HCT116 (cell line): ENCODE results near the gene GPHN. TPM values are rescaled to one million over a fixed set of nuclear protein-coding genes. Genes with fewer than 3 reads are reported as not detected.

ENCODE experiments used
- ATAC-seq: fragments of 200-7000 bp; cut with Tn5 transposase; 2 replicates; pipeline ENCODE4 v1.9.1; 2020; ENCODE audit warnings: mild to moderate bottlenecking, moderate library complexity
- BruUV-seq: library from RNA; stranded (reverse); fragments of 400-500 nt; replicated peaks from 2 replicates; lab custom pipeline; 2021; lab: Mats Ljungman, UMichigan
- CTCF ChIA-PET: fragments of 300-600 bp; sonication (Branson Sonifier 250); formaldehyde crosslinking; loops from one replicate; lab custom pipeline; 2021; ENCODE audit warnings: antibody characterized with exemption; lab: Charles Lee
- POLR2A ChIA-PET: fragments of 300-600, 350-600 bp; sonication (Branson Sonifier 250); formaldehyde crosslinking; loops from one replicate; lab custom pipeline; 2021; ENCODE audit warnings: antibody characterized with exemption; lab: Charles Lee
- RAD21 ChIA-PET, 2 experiments: fragments of 300-600 bp; sonication (Branson Sonifier 250); formaldehyde crosslinking; loops; one replicate each; lab custom pipeline; 2023; ENCODE audit warnings: low total read pairs in 2 of 2; ENCODE audit not compliant: uncharacterized antibody in 2 of 2, unreplicated experiment in 2 of 2, low non-redundant PET in 1 of 2; lab: Charles Lee
- DNase-seq: peaks from one replicate; pipeline ENCODE4 v3.0.0-alpha.2; 2010; ENCODE audit warnings: low read depth, low spot score
- H2AFZ ChIP-seq: fragments of 200-600 bp; shearing (Covaris generic), sonication (generic); 2 replicates; pipeline ENCODE4 v1.6.1; 2017; ENCODE audit warnings: low read depth, mixed run types, mixed read lengths, antibody characterized with exemption, low read length; ENCODE audit not compliant: poor library complexity, severe bottlenecking
- H3K27ac ChIP-seq: 2 replicates; pipeline ENCODE4 v1.5.1; 2012; ENCODE audit warnings: low read depth, low read length
- H3K27me3 ChIP-seq: fragments of 200-600 bp; sonication (generic); 2 replicates; pipeline ENCODE4 v1.6.1; 2016; ENCODE audit warnings: mixed run types, low read length, mixed read lengths; ENCODE audit not compliant: insufficient read depth
- H3K36me3 ChIP-seq, 2 experiments: fragments of 200-500 bp in 1 of 2; fragments of 200-600 bp in 1 of 2; sonication (Bioruptor generic) in 1 of 2; sonication (generic) in 1 of 2; 2 replicates each; pipeline versions ENCODE4 v1.5.1 to v1.6.1; 2014 to 2016; ENCODE audit warnings: low read length in 2 of 2, inconsistent platforms in 1 of 2, mixed read lengths in 1 of 2, mixed run types in 1 of 2; ENCODE audit not compliant: insufficient read depth in 2 of 2, control insufficient read depth in 1 of 2
- H3K4me1 ChIP-seq, 2 experiments: fragments of 200-600 bp in 1 of 2; sonication (generic) in 1 of 2; 2 replicates each; pipeline versions ENCODE4 v1.5.1 to v1.6.1; 2012 to 2017; ENCODE audit warnings: low read length in 2 of 2, inconsistent platforms in 1 of 2, mild to moderate bottlenecking in 1 of 2, mixed read lengths in 1 of 2, mixed run types in 1 of 2, moderate library complexity in 1 of 2; ENCODE audit not compliant: insufficient read depth in 2 of 2, control insufficient read depth in 1 of 2
- H3K4me2 ChIP-seq: fragments of 200-600 bp; sonication (generic); 2 replicates; pipeline ENCODE4 v1.6.1; 2017; ENCODE audit warnings: mixed run types, low read length, mixed read lengths
- H3K4me3 ChIP-seq, 2 experiments: fragments of 200-600 bp in 1 of 2; sonication (generic) in 1 of 2; replicated peaks in 1 of 2; 2 replicates each; pipeline ENCODE4 v1.5.1; 2011 to 2016; ENCODE audit warnings: low read length in 2 of 2, control low read depth in 1 of 2, low read depth in 1 of 2, mild to moderate bottlenecking in 1 of 2, mixed read lengths in 1 of 2, mixed run types in 1 of 2
- H3K79me2 ChIP-seq: fragments of 200-600 bp; sonication (generic); 2 replicates; pipeline ENCODE4 v1.6.1; 2017; ENCODE audit warnings: mild to moderate bottlenecking, mixed run types, low read length, moderate library complexity, mixed read lengths; ENCODE audit not compliant: insufficient read depth
- H3K9ac ChIP-seq: fragments of 200-600 bp; sonication (generic); 2 replicates; pipeline ENCODE4 v1.6.1; 2016; ENCODE audit warnings: low read length, mixed read lengths
- H3K9me2 ChIP-seq: fragments of 200-600 bp; sonication (generic), shearing (Covaris generic); 2 replicates; pipeline ENCODE4 v1.6.1; 2017; ENCODE audit warnings: mixed run types, mild to moderate bottlenecking, moderate library complexity; ENCODE audit not compliant: insufficient read depth
- H3K9me3 ChIP-seq, 2 experiments: fragments of 200-500 bp in 1 of 2; fragments of 200-600 bp in 1 of 2; sonication (Bioruptor generic) in 1 of 2; sonication (generic) in 1 of 2; 2 replicates each; pipeline ENCODE4 v1.6.1; 2014 to 2017; ENCODE audit warnings: low read length in 2 of 2, mixed read lengths in 2 of 2, inconsistent platforms in 1 of 2, low read depth in 1 of 2, mild to moderate bottlenecking in 1 of 2, mixed run types in 1 of 2, moderate library complexity in 1 of 2; ENCODE audit not compliant: control insufficient read depth in 1 of 2, insufficient read depth in 1 of 2
- H4K20me1 ChIP-seq: fragments of 200-600 bp; sonication (generic), shearing (Covaris generic); 2 replicates; pipeline ENCODE4 v1.6.1; 2017; ENCODE audit warnings: mixed run types, mild to moderate bottlenecking, moderate library complexity; ENCODE audit not compliant: insufficient read depth
- CEBPB ChIP-seq: IDR thresholded peaks from 2 replicates; pipeline ENCODE4 v1.6.1; 2012; ENCODE audit warnings: low read depth
- CTCF ChIP-seq, 3 experiments: fragments of 200-600 bp in 1 of 3; sonication (generic) in 1 of 3; IDR thresholded peaks in 2 of 3; conservative IDR thresholded peaks in 1 of 3; 2 replicates each; pipeline ENCODE4 v1.5.1; 2012 to 2017; ENCODE audit warnings: low read depth in 2 of 3, low read length in 2 of 3, antibody characterized with exemption in 1 of 3, borderline replicate concordance in 1 of 3, control low read depth in 1 of 3, mild to moderate bottlenecking in 1 of 3, mixed read lengths in 1 of 3, mixed run types in 1 of 3, moderate library complexity in 1 of 3; ENCODE audit not compliant: insufficient read depth in 1 of 3
- ELF1 ChIP-seq: IDR thresholded peaks from 2 replicates; pipeline ENCODE4 v1.6.1; 2012; ENCODE audit warnings: low read depth, borderline replicate concordance
- EZH2 ChIP-seq: fragments of 200-600 bp; sonication (generic); IDR thresholded peaks from 2 replicates; pipeline ENCODE4 v1.6.1; 2017; ENCODE audit warnings: antibody characterized with exemption, mixed run types
- JUND ChIP-seq: IDR thresholded peaks from 2 replicates; pipeline ENCODE4 v1.6.1; 2012
- MAX ChIP-seq: IDR thresholded peaks from 2 replicates; pipeline ENCODE4 v1.6.1; 2012
- POLR2A ChIP-seq: IDR thresholded peaks from 2 replicates; pipeline ENCODE4 v1.7.0; 2011; ENCODE audit warnings: borderline replicate concordance; ENCODE audit not compliant: insufficient read depth, insufficient read length; ENCODE audit errors: extremely low read depth
- POLR2AphosphoS5 ChIP-seq: IDR thresholded peaks from 2 replicates; pipeline ENCODE4 v1.6.1; 2011; ENCODE audit warnings: mild to moderate bottlenecking, low read depth, low read length, moderate library complexity
- TCF7L2 ChIP-seq: IDR thresholded peaks from 2 replicates; pipeline ENCODE4 v1.7.0; 2011; ENCODE audit warnings: borderline replicate concordance, inconsistent platforms; ENCODE audit not compliant: insufficient read depth, insufficient read length; ENCODE audit errors: extremely low read depth
- YY1 ChIP-seq: IDR thresholded peaks from 2 replicates; pipeline ENCODE4 v1.6.1; 2011; ENCODE audit warnings: low read length, low read depth, moderate library complexity, mild to moderate bottlenecking; ENCODE audit not compliant: insufficient replicate concordance; ENCODE audit errors: extremely low read depth
- intact Hi-C: fragments of 100-400 bp; cut with micrococcal nuclease; formaldehyde crosslinking; loops from 2 replicates; pipeline ENCODE4 v1.10.0; 2022
- total RNA-seq: library from RNA; stranded (reverse); gene quantifications from one replicate; pipeline ENCODE4 v1.2.1, GENCODE V29; 2021; ENCODE audit not compliant: unreplicated experiment
- TF ChIP-seq, protein P1 (sequence below): IDR thresholded peaks from 2 replicates; pipeline ENCODE4 v1.6.1; 2011; ENCODE audit warnings: mild to moderate bottlenecking, low read length, moderate library complexity; ENCODE audit not compliant: insufficient replicate concordance; ENCODE audit errors: extremely low read depth

GPHN gene
- total RNA-seq, 1 experiment from 2014 or later, result 43.8 TPM

- no peak overlapping the region for H3K9ac ChIP-seq
- H3K9me2 ChIP-seq, result no peaks in the 10 kb centered on the region
- no peak for ATAC-seq
- ChIA-PET CTCF (no interaction called here), POLR2A (no interaction called here), RAD21 (no interaction called here)
- no peaks in the 10 kb centered on the region for H3K79me2 ChIP-seq
- no peak overlapping the region for H3K4me3 ChIP-seq
- H3K4me1 ChIP-seq, result no peaks in the 10 kb centered on the region
- no peak overlapping the region for H2AFZ ChIP-seq
- H3K27ac ChIP-seq, result no peak overlapping the region
- no peaks in the 10 kb centered on the region for H4K20me1 ChIP-seq
- H3K27me3 ChIP-seq, result no peaks in the 10 kb centered on the region
- H3K4me2 ChIP-seq, result no peak overlapping the region
- no TSS peak for BruUV-seq
- no peak for DNase-seq
- intact Hi-C loops, result no loop called here
- H3K36me3 ChIP-seq, result no peaks in the 10 kb centered on the region
- H3K9me3 ChIP-seq, result no peaks in the 10 kb centered on the region
- TF ChIP-seq MAX (no peak), CEBPB (no peak), YY1 (no peak), EZH2 (no peak), TCF7L2 (no peak), POLR2A (no peak), POLR2AphosphoS5 (no peak), CTCF (IDR thresholded peaks at IDR 0.05 in 2 of 3, conservative IDR thresholded peaks at IDR 0.05 in 1 of 3; ENCODE audit: borderline replicate concordance in 1 of 3, insufficient read depth in 1 of 3, low read depth in 2 of 3, low read length in 2 of 3) (no peak), ELF1 (no peak), JUND (no peak)
- TF ChIP-seq, protein P1, sequence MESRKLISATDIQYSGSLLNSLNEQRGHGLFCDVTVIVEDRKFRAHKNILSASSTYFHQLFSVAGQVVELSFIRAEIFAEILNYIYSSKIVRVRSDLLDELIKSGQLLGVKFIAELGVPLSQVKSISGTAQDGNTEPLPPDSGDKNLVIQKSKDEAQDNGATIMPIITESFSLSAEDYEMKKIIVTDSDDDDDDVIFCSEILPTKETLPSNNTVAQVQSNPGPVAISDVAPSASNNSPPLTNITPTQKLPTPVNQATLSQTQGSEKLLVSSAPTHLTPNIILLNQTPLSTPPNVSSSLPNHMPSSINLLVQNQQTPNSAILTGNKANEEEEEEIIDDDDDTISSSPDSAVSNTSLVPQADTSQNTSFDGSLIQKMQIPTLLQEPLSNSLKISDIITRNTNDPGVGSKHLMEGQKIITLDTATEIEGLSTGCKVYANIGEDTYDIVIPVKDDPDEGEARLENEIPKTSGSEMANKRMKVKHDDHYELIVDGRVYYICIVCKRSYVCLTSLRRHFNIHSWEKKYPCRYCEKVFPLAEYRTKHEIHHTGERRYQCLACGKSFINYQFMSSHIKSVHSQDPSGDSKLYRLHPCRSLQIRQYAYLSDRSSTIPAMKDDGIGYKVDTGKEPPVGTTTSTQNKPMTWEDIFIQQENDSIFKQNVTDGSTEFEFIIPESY, result no peak
- TF ChIP-seq, all 23 proteins: peak for 0
These were observed 650.6 kb downstream of the GPHN start for GRCh38 chr14:67158566-67158965.
